Spleen (tissue), 7 donors: ENCODE results near the gene DCP2.

Experiments
- POLR2A ChIP-seq, 3 donors: fragments of 450-650 bp; IDR thresholded peaks; one replicate each; pipeline ENCODE4 v1.5.1; 2017; ENCODE audit warnings: antibody characterized with exemption in 3 of 3, mild to moderate bottlenecking in 1 of 3
- POLR2AphosphoS5 ChIP-seq, 3 donors: sonication (generic); formaldehyde crosslinking; IDR thresholded peaks; one replicate each; pipeline ENCODE4 v1.5.1; 2017; ENCODE audit warnings: antibody characterized with exemption in 3 of 3
- TF ChIP-seq, protein P1 (sequence below), 11 experiments: fragments of 200-600 bp in 7 of 11; fragments of 450-650 bp in 4 of 11; sonication (generic) in 4 of 11; IDR thresholded peaks in 8 of 11; conservative IDR thresholded peaks in 3 of 11; 1 replicate in 7 of 11; 2 replicates in 4 of 11; pipeline versions ENCODE4 v1.4.0 to v1.8.0; 2016 to 2021; ENCODE audit warnings: antibody characterized with exemption in 11 of 11, inconsistent platforms in 4 of 11, mild to moderate bottlenecking in 1 of 11
- donor health status: DM: no; HTN: no; CAD: no; lungs with moderate emphysema.
- donor health status: DM: no; HTN: no; CAD: no.
- donor health status: DM: no; HTN: no; CAD: no.

DNA sequence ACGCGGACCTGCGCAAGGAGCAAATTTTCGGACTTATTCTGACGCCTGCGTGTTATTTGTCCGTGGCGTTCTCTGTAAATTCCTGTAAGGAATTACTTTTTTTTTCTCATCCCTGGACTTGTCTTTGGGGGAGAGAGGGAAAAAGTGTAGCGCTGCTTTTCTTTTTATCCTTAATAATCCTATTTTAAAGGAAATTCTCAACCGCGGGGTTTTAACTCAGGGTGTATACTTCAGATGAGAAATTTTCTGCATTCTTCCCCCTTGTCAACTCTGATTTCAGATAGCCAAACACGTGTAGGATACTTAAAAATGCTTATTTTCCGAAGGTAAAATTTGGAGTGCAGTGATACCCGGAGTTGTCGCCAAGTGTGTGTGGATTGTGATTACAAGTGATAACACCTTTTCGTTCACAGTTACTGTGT lies 853 bp downstream of the DCP2 start:
- TF ChIP-seq, protein P1, sequence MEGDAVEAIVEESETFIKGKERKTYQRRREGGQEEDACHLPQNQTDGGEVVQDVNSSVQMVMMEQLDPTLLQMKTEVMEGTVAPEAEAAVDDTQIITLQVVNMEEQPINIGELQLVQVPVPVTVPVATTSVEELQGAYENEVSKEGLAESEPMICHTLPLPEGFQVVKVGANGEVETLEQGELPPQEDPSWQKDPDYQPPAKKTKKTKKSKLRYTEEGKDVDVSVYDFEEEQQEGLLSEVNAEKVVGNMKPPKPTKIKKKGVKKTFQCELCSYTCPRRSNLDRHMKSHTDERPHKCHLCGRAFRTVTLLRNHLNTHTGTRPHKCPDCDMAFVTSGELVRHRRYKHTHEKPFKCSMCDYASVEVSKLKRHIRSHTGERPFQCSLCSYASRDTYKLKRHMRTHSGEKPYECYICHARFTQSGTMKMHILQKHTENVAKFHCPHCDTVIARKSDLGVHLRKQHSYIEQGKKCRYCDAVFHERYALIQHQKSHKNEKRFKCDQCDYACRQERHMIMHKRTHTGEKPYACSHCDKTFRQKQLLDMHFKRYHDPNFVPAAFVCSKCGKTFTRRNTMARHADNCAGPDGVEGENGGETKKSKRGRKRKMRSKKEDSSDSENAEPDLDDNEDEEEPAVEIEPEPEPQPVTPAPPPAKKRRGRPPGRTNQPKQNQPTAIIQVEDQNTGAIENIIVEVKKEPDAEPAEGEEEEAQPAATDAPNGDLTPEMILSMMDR (IDR thresholded peaks at IDR 0.05 in 8 of 11, conservative IDR thresholded peaks at IDR 0.05 in 3 of 11), result no peak
- no peak for TF ChIP-seq POLR2AphosphoS5 (IDR thresholded peaks at IDR 0.05)
- TF ChIP-seq POLR2A (IDR thresholded peaks at IDR 0.05), result no peak
